Thyroid gland (tissue), 4 donors: ENCODE results near the gene NCLN.

Source experiments
- POLR2A ChIP-seq, 2 donors: fragments of 450-650 bp; IDR thresholded peaks; one replicate each; pipeline ENCODE4 v1.6.1; 2017; ENCODE audit warnings: antibody characterized with exemption in 2 of 2, mild to moderate bottlenecking in 2 of 2, moderate library complexity in 1 of 2
- TF ChIP-seq, protein P1 (sequence below), 6 experiments: fragments of 200-600 bp in 3 of 6; fragments of 450-650 bp in 3 of 6; sonication (generic) in 3 of 6; IDR thresholded peaks; one replicate each; pipeline ENCODE4 v1.5.1; 2016 to 2019; ENCODE audit warnings: antibody characterized with exemption in 6 of 6, mild to moderate bottlenecking in 2 of 6, inconsistent platforms in 1 of 6, moderate library complexity in 1 of 6

DNA sequence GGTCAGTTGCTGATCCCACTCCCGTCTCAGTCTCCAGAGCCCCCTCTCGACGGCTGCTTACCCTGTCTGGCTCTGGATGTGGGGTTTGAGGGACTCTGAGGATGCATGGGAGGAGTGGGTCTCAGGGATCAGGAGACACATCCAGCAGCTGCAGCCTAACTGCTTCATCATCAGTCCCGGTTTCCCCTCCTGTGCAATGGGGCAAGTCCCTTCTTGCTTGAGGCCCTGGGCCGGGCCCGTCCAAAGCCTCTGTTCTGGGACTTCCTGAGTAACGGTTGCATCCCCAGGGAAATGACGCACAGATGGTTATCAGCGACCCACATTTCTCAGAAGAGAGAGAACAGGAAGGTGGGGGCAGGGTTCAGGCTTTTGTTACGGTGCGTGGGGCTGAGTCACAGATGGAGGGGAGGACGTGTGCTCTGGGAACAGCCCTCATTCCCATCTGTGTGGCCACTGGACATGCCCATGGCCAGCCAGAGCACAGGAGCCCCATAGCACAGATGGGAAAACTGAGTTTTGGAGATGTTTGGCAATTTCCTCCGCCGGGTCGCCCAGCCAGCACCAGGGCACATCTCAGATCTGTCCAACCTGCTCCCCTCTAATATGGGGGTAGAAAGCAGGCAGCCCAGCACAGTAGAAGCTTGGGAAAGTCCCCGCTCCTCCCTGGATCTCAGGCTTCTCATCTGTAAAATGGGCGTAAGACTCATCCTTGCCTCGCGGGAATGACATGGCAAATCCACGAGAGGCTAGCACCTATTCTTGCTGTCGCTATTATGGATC lies 30.6 kb upstream of the NCLN start:
- TF ChIP-seq, protein P1, sequence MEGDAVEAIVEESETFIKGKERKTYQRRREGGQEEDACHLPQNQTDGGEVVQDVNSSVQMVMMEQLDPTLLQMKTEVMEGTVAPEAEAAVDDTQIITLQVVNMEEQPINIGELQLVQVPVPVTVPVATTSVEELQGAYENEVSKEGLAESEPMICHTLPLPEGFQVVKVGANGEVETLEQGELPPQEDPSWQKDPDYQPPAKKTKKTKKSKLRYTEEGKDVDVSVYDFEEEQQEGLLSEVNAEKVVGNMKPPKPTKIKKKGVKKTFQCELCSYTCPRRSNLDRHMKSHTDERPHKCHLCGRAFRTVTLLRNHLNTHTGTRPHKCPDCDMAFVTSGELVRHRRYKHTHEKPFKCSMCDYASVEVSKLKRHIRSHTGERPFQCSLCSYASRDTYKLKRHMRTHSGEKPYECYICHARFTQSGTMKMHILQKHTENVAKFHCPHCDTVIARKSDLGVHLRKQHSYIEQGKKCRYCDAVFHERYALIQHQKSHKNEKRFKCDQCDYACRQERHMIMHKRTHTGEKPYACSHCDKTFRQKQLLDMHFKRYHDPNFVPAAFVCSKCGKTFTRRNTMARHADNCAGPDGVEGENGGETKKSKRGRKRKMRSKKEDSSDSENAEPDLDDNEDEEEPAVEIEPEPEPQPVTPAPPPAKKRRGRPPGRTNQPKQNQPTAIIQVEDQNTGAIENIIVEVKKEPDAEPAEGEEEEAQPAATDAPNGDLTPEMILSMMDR (IDR thresholded peaks at IDR 0.05) = no peak
- no peak for TF ChIP-seq POLR2A (IDR thresholded peaks at IDR 0.05)
